CD14-positive monocyte (primary cell): ENCODE data around the gene CDCA4. TPM values are rescaled to one million over a fixed set of nuclear protein-coding genes. Genes with fewer than 3 reads are reported as not detected.

Experiments used
- DNase-seq, 3 donors: peaks; one replicate each; pipeline ENCODE4 v3.0.0-alpha.2; 2011 to 2022
- H2AFZ ChIP-seq: 2 replicates; pipeline ENCODE4 v1.6.0; 2012; ENCODE audit warnings: mild to moderate bottlenecking, low read depth, low read length, inconsistent platforms; ENCODE audit not compliant: insufficient read depth, poor library complexity, severe bottlenecking
- H3K27ac ChIP-seq, 2 donors: 1 replicate in 1 of 2; 2 replicates in 1 of 2; pipeline ENCODE4 v1.5.1; 2012 to 2013; ENCODE audit warnings: low read length in 2 of 2, control low read depth in 1 of 2, inconsistent platforms in 1 of 2, low read depth in 1 of 2, mild to moderate bottlenecking in 1 of 2
- H3K27me3 ChIP-seq, 2 donors: one replicate each; pipeline versions ENCODE4 v1.6.0 to v1.6.1; 2011 to 2013; ENCODE audit warnings: low read length in 2 of 2; ENCODE audit not compliant: control insufficient read depth in 2 of 2, insufficient read depth in 2 of 2
- H3K36me3 ChIP-seq, 2 donors: replicated peaks in 1 of 2; 1 replicate in 1 of 2; 2 replicates in 1 of 2; pipeline versions ENCODE4 v1.5.1 to v1.6.1; 2012 to 2013; ENCODE audit warnings: low read length in 2 of 2, control low read depth in 1 of 2, inconsistent platforms in 1 of 2, mild to moderate bottlenecking in 1 of 2; ENCODE audit not compliant: insufficient read depth in 2 of 2, control insufficient read depth in 1 of 2
- H3K4me1 ChIP-seq, 2 donors: 1 replicate in 1 of 2; 2 replicates in 1 of 2; pipeline versions ENCODE4 v1.5.1 to v1.6.1; 2012 to 2013; ENCODE audit warnings: low read length in 2 of 2, control low read depth in 1 of 2, inconsistent platforms in 1 of 2, mild to moderate bottlenecking in 1 of 2, moderate library complexity in 1 of 2; ENCODE audit not compliant: insufficient read depth in 2 of 2, control insufficient read depth in 1 of 2
- H3K4me2 ChIP-seq: replicated peaks from 2 replicates; pipeline ENCODE3; 2012; ENCODE audit warnings: low read length, moderate library complexity, mild to moderate bottlenecking; ENCODE audit not compliant: poor library complexity, severe bottlenecking; ENCODE audit errors: extremely low read depth
- H3K4me3 ChIP-seq, 3 experiments: fragments of 200-600 bp in 1 of 3; sonication (generic) in 1 of 3; replicated peaks in 1 of 3; 1 replicate in 2 of 3; 2 replicates in 1 of 3; pipeline ENCODE4 v1.5.1; 2011 to 2013; ENCODE audit warnings: low read length in 3 of 3, mild to moderate bottlenecking in 3 of 3, control low read depth in 2 of 3, low read depth in 2 of 3, inconsistent platforms in 1 of 3, moderate library complexity in 1 of 3
- H3K79me2 ChIP-seq: 2 replicates; pipeline ENCODE4 v1.6.0; 2012; ENCODE audit warnings: mild to moderate bottlenecking, control low read depth, inconsistent platforms, low read length, moderate library complexity; ENCODE audit not compliant: insufficient read depth
- H3K9ac ChIP-seq: 2 replicates; pipeline ENCODE4 v1.6.0; 2017; ENCODE audit warnings: low read length, mild to moderate bottlenecking; ENCODE audit not compliant: insufficient read depth, poor library complexity, severe bottlenecking
- H3K9me3 ChIP-seq, 2 donors: replicated peaks in 1 of 2; 1 replicate in 1 of 2; 2 replicates in 1 of 2; pipeline versions ENCODE4 v1.5.1 to v1.6.1; 2012 to 2013; ENCODE audit warnings: low read length in 2 of 2, control low read depth in 1 of 2; ENCODE audit not compliant: control insufficient read depth in 1 of 2, insufficient read depth in 1 of 2
- H4K20me1 ChIP-seq: 2 replicates; pipeline ENCODE4 v1.6.0; 2012; ENCODE audit warnings: mild to moderate bottlenecking, low read length, control low read depth, moderate library complexity; ENCODE audit not compliant: insufficient read depth
- H3K27ac Mint-ChIP-seq, 7 donors: one replicate each; pipeline ENCODE4 v1.8.0; 2020; ENCODE audit warnings: mild to moderate bottlenecking in 7 of 7, mixed read lengths in 7 of 7, moderate library complexity in 6 of 7, inconsistent platforms in 2 of 7
- H3K27me3 Mint-ChIP-seq, 3 donors: one replicate each; pipeline ENCODE4 v1.8.0; 2021 to 2022; ENCODE audit warnings: low read depth in 3 of 3, mild to moderate bottlenecking in 3 of 3, mixed read lengths in 3 of 3, moderate library complexity in 3 of 3, inconsistent platforms in 1 of 3
- H3K36me3 Mint-ChIP-seq, 2 donors: one replicate each; pipeline ENCODE4 v1.8.0; 2020; ENCODE audit warnings: mixed read lengths in 2 of 2, inconsistent platforms in 1 of 2, mild to moderate bottlenecking in 1 of 2
- H3K4me1 Mint-ChIP-seq: one replicate; pipeline ENCODE4 v1.8.0; 2020; ENCODE audit warnings: mild to moderate bottlenecking, mixed read lengths
- H3K4me3 Mint-ChIP-seq, 2 donors: one replicate each; pipeline ENCODE4 v1.8.0; 2020; ENCODE audit warnings: mild to moderate bottlenecking in 2 of 2, mixed read lengths in 2 of 2, moderate library complexity in 1 of 2
- H3K9me3 Mint-ChIP-seq, 7 donors: one replicate each; pipeline ENCODE4 v1.8.0; 2020 to 2022; ENCODE audit warnings: mixed read lengths in 7 of 7, mild to moderate bottlenecking in 6 of 7, moderate library complexity in 6 of 7, inconsistent platforms in 2 of 7
- CTCF ChIP-seq: fragments of 200-600 bp; IDR thresholded peaks from one replicate; pipeline ENCODE4 v1.8.0; 2022; ENCODE audit warnings: antibody characterized with exemption, mild to moderate bottlenecking
- WGBS: methylation state at CpG from one replicate; pipeline ENCODE4 v1.1.5; 2013; ENCODE audit warnings: missing lambda C conversion rate; ENCODE audit not compliant: insufficient coverage; 5-methylcytosine and 5-hydroxymethylcytosine counted together
- intact Hi-C, 2 donors: fragments of 100-400 bp; cut with micrococcal nuclease; formaldehyde crosslinking; loops; one replicate each; pipeline versions ENCODE4 v1.15.0 to v1.15.1; 2023
- polyA plus RNA-seq, 3 donors: library from polyadenylated mRNA; depleted of rRNA in 1 of 3; unstranded in 2 of 3; stranded (reverse) in 1 of 3; fragments of 300-500 nt in 2 of 3; fragments of >200 nt in 1 of 3; fragmentation: Illumina TruSeq in 2 of 3; gene quantifications; 1 replicate in 2 of 3; 2 replicates in 1 of 3; pipeline ENCODE4 v1.2.3, GENCODE V29; 2012 to 2021

The CDCA4 gene
- polyA plus RNA-seq, 3 donors: 8.6 to 12.0 (median 11.6) TPM

- H3K9ac ChIP-seq: peak overlapping the region; percentile 79
- no peaks in the 10 kb centered on the region for H3K27me3 ChIP-seq
- Mint-ChIP-seq H3K36me3 (peaks cover 4 to 5% of the 10 kb centered on the region in 2 donors), H3K27me3 (peaks cover 0 to 6% (median 5%) of the 10 kb centered on the region in 3 donors), H3K4me1 (peaks cover 67% of the 10 kb centered on the region), H3K4me3 (peak overlapping the region; percentile 62 to 83), H3K9me3 (peaks cover 0 to 2% (median 0%) of the 10 kb centered on the region in 7 donors), H3K27ac (peak overlapping the region; percentile 91 to 99 (median 98))
- peak overlapping the region; percentile 97 to 99 for H3K27ac ChIP-seq
- no peak for TF ChIP-seq CTCF
- peak overlapping the region; percentile 42 for H3K4me2 ChIP-seq
- intact Hi-C loops: loop anchor here (2.0 to 10.0 kb wide), 3 partner anchors 49 to 415 kb away; partner anchors contain the start of genes CDCA4 (in 1 of the 2) and CRIP1 (in 1 of the 2)
- peaks cover 67 to 73% of the 10 kb centered on the region in 2 donors for H3K4me1 ChIP-seq
- H3K4me3 ChIP-seq: peak overlapping the region in 1 of 3 experiments; percentile 45
- H3K9me3 ChIP-seq: no peaks in the 10 kb centered on the region
- H2AFZ ChIP-seq: no peak overlapping the region
- H3K79me2 ChIP-seq: peaks cover 24% of the 10 kb centered on the region
- H3K36me3 ChIP-seq: no peaks in the 10 kb centered on the region
- peak; percentile 96 to 100 (median 96) for DNase-seq
- H4K20me1 ChIP-seq: no peaks in the 10 kb centered on the region
- WGBS: 29% methylated on average over 10 of the region's 20 CpGs
Measured at GRCh38 chr14:105069871-105070759, 49.2 kb upstream of the CDCA4 start.

- H3K4me1 ChIP-seq: peaks cover 68 to 71% of the 10 kb centered on the region in 2 donors
- peaks cover 67% of the 10 kb centered on the region for H3K4me1 Mint-ChIP-seq
- H3K4me2 ChIP-seq: peak overlapping the region; percentile 42
- H3K27ac ChIP-seq: peak overlapping the region; percentile 97 to 99
- peak overlapping the region in 1 of 3 experiments; percentile 45 for H3K4me3 ChIP-seq
- H4K20me1 ChIP-seq: no peaks in the 10 kb centered on the region
- peak overlapping the region; percentile 79 for H3K9ac ChIP-seq
- no peak for TF ChIP-seq CTCF
- peaks cover 0 to 3% (median 0%) of the 10 kb centered on the region in 7 donors for H3K9me3 Mint-ChIP-seq
- H3K27me3 Mint-ChIP-seq: peaks cover 0 to 6% (median 5%) of the 10 kb centered on the region in 3 donors
- peak overlapping the region; percentile 62 to 83 for H3K4me3 Mint-ChIP-seq
- intact Hi-C loops: loop anchor here (2.0 to 10.0 kb wide), 2 partner anchors 49 to 415 kb away; partner anchors contain the start of genes CDCA4 (in 1 of the 2) and CRIP1 (in 1 of the 2)
- no peak overlapping the region for H2AFZ ChIP-seq
- peak in 1 of 3 donors; percentile 71 for DNase-seq
- no peaks in the 10 kb centered on the region for H3K27me3 ChIP-seq
- no peaks in the 10 kb centered on the region for H3K9me3 ChIP-seq
- 94% methylated on average over 6 of the region's 10 CpGs for WGBS
- peak overlapping the region; percentile 91 to 99 (median 98) for H3K27ac Mint-ChIP-seq
- H3K36me3 Mint-ChIP-seq: peaks cover 5 to 7% of the 10 kb centered on the region in 2 donors
- H3K36me3 ChIP-seq: no peaks in the 10 kb centered on the region
- peaks cover 30% of the 10 kb centered on the region for H3K79me2 ChIP-seq
Measured at GRCh38 chr14:105069522-105069870, 48.6 kb upstream of the CDCA4 start.
